ENCODE results near the gene MACROH2A2.

The MACROH2A2 gene

DNA sequence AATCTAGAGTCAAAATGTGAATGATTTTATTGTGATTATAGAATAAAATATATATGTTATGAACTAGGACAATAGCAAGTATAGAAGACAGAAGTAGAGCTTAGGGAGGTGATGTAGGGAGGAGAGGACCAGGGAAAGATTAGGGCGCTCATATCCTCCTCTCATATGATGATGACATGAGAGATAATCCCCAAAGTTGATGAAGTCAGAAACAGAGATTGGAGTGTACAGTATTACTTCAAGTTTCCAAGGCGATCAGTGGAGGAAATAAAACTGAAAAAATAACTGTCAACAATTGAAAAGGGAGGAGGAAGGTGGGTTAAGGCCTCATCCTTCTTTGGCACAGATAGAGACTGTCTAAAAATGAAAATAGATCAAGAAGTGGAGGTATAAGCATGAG lies 14.9 kb downstream of the MACROH2A2 start:
- no peak overlapping the region for H3K4me3 ChIP-seq
- DNase-seq (ENCODE audit: low spot score): no peak
- H3K27ac ChIP-seq: no peak overlapping the region
- no peak for TF ChIP-seq CTCF (IDR thresholded peaks at IDR 0.05)

DNA sequence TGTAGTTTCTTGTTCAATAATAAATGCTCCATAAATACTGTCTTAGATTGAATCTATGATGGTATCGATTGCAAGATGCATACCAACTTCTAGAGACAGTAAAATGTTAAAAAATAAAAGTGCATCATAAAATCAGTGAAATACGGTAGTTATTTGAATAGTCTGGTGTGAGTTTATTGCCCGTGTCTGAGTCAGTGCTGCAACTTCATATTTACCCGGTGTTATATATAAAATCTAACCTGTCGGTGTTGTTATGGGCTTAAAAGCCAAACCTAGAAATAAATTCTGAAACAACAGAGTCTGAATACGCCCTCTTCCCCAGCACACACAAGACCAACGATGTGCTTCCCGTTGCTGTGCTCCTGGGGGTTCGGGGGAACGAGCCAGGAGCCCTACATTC lies 16.3 kb downstream of the MACROH2A2 start:
- TF ChIP-seq CTCF (IDR thresholded peaks at IDR 0.05): no peak
- no peak overlapping the region for H3K27ac ChIP-seq
- DNase-seq (ENCODE audit: low spot score): no peak
- H3K4me3 ChIP-seq: no peak overlapping the region

- Histone ChIP-seq H3K4me3 (no peak overlapping the region), H3K27ac (no peak overlapping the region)
- no peak for DNase-seq (ENCODE audit: low spot score)
- TF ChIP-seq CTCF (IDR thresholded peaks at IDR 0.05): no peak
These were observed 16.7 kb downstream of the MACROH2A2 start for GRCh38 chr10:70069346-70069745.

GRCh38 chr10:70070834-70071233 lies 18.2 kb downstream of the MACROH2A2 start:
- no peak for TF ChIP-seq CTCF (IDR thresholded peaks at IDR 0.05)
- DNase-seq (ENCODE audit: low spot score): no peak

GRCh38 chr10:70074165-70074564 lies 21.5 kb downstream of the MACROH2A2 start:
- no peak overlapping the region for H3K4me3 ChIP-seq
- no peak for DNase-seq (ENCODE audit: low spot score)
- no peak overlapping the region for H3K27ac ChIP-seq
- TF ChIP-seq CTCF (IDR thresholded peaks at IDR 0.05): no peak

More at GRCh38 chr10:70070834-70071233, 18.2 kb downstream of the MACROH2A2 start:
- H3K4me3 ChIP-seq: no peak overlapping the region
- H3K27ac ChIP-seq: no peak overlapping the region

DNA sequence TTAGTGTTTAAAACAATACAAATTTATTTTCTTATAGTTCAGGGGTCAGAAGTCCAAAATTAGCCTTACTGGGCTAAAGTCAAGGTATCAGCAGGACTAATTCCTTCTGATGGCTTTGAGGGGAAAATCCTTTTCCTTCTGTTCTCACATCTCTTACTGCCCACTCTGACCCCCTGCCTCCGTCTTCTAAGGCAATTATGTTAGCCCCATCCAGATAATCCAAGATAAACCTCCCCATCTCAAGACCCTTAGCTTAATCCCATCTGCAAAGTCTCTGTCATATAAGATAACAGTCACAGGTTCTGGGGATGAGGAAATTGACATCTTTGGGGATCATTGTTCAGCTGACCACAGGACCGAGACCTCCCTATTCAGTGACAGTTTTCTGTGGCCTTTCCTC lies 22.3 kb downstream of the MACROH2A2 start:
- no peak for DNase-seq (ENCODE audit: low spot score)
- TF ChIP-seq CTCF (IDR thresholded peaks at IDR 0.05): no peak
- no peak overlapping the region for H3K4me3 ChIP-seq
- H3K27ac ChIP-seq: no peak overlapping the region

GRCh38 chr10:70078329-70078728 lies 25.7 kb downstream of the MACROH2A2 start:
- peak; percentile 31 for DNase-seq (ENCODE audit: low spot score)
- no peak overlapping the region for H3K27ac ChIP-seq
- no peak for TF ChIP-seq CTCF (IDR thresholded peaks at IDR 0.05)
- no peak overlapping the region for H3K4me3 ChIP-seq
